Lung microvascular endothelial cell (primary cell): ENCODE results near the gene MEIS1. TPM values are rescaled to one million over a fixed set of nuclear protein-coding genes. Genes with fewer than 3 reads are reported as not detected.

ENCODE experiments used
- DNase-seq, 2 donors: peaks; one replicate each; pipeline versions ENCODE4 v3.0.0 to v3.0.0-alpha.2; 2010; ENCODE audit warnings: low read depth in 2 of 2
- total RNA-seq: library from RNA; depleted of rRNA; stranded (reverse); fragments of >200 nt; gene quantifications from 2 replicates; pipeline ENCODE4 v1.2.1, GENCODE V29; 2014

Gene MEIS1
- total RNA-seq, 1 donor from 2014 or later: 8.9 TPM

GRCh38 chr2:66534461-66534860 is 99.5 kb downstream of the MEIS1 start:
- no peak for DNase-seq

- no peak for DNase-seq
Measured at GRCh38 chr2:66535574-66536289, 100.8 kb downstream of the MEIS1 start.

GRCh38 chr2:66536290-66536673 is 101.4 kb downstream of the MEIS1 start:
- no peak for DNase-seq

- DNase-seq: no peak
Measured at GRCh38 chr2:66536997-66537396, 102.1 kb downstream of the MEIS1 start.

- DNase-seq: no peak
Measured at GRCh38 chr2:66538291-66538690, 103.4 kb downstream of the MEIS1 start.

- DNase-seq: peak in 1 of 2 donors; percentile 86
Measured at GRCh38 chr2:66539452-66539851, 104.5 kb downstream of the MEIS1 start.

GRCh38 chr2:66541646-66542045 is 106.7 kb downstream of the MEIS1 start:
- no peak for DNase-seq

GRCh38 chr2:66543257-66543767 is 108.4 kb downstream of the MEIS1 start:
- DNase-seq: no peak

- DNase-seq: no peak
Measured at GRCh38 chr2:66544258-66544657, 109.3 kb downstream of the MEIS1 start.

- no peak for DNase-seq
Measured at GRCh38 chr2:66545258-66545657, 110.3 kb downstream of the MEIS1 start.

- DNase-seq: no peak
Measured at GRCh38 chr2:66547118-66547517, 112.2 kb downstream of the MEIS1 start.

GRCh38 chr2:66547887-66548286 is 113.0 kb downstream of the MEIS1 start:
- no peak for DNase-seq

GRCh38 chr2:66548422-66548821 is 113.5 kb downstream of the MEIS1 start:
- DNase-seq: no peak

GRCh38 chr2:66550826-66551225 is 115.9 kb downstream of the MEIS1 start:
- no peak for DNase-seq

GRCh38 chr2:66553370-66553769 is 118.4 kb downstream of the MEIS1 start:
- peak in 1 of 2 donors; percentile 64 for DNase-seq

- peak; percentile 63 to 87 for DNase-seq
Measured at GRCh38 chr2:66555091-66555490, 120.2 kb downstream of the MEIS1 start.

- DNase-seq: peak; percentile 48 to 64
Measured at GRCh38 chr2:66555501-66556324, 120.8 kb downstream of the MEIS1 start.

GRCh38 chr2:66559672-66560071 is 124.7 kb downstream of the MEIS1 start:
- no peak for DNase-seq

GRCh38 chr2:66560683-66561082 is 125.8 kb downstream of the MEIS1 start:
- no peak for DNase-seq

- peak; percentile 64 to 92 for DNase-seq
Measured at GRCh38 chr2:66561645-66562303, 126.8 kb downstream of the MEIS1 start.

- DNase-seq: peak in 1 of 2 donors; percentile 32
Measured at GRCh38 chr2:66562304-66562685, 127.4 kb downstream of the MEIS1 start.

GRCh38 chr2:66563473-66563872 is 128.5 kb downstream of the MEIS1 start:
- DNase-seq: no peak
